Osteoblast (primary cell): ENCODE measurements around the gene CDHR3. TPM values are rescaled to one million over a fixed set of nuclear protein-coding genes. Genes with fewer than 3 reads are reported as not detected.

Source experiments
- DNase-seq: peaks from one replicate; pipeline ENCODE4 v3.0.0; 2011; ENCODE audit warnings: low spot score, mixed read lengths; ENCODE audit not compliant: insufficient read length; ENCODE audit errors: missing footprints
- H2AFZ ChIP-seq: 2 replicates; pipeline ENCODE4 v1.6.0; 2011; ENCODE audit warnings: mild to moderate bottlenecking, low read length
- H3K27ac ChIP-seq: 2 replicates; pipeline ENCODE4 v1.5.1; 2011; ENCODE audit warnings: mild to moderate bottlenecking, low read depth, low read length, moderate library complexity
- H3K27me3 ChIP-seq: 2 replicates; pipeline ENCODE4 v1.6.0; 2012; ENCODE audit warnings: mild to moderate bottlenecking, control low read depth, inconsistent platforms, low read length, moderate library complexity; ENCODE audit not compliant: insufficient read depth
- H3K36me3 ChIP-seq: 2 replicates; pipeline ENCODE4 v1.5.1; 2011; ENCODE audit warnings: mild to moderate bottlenecking, low read length, control low read depth, moderate library complexity; ENCODE audit not compliant: insufficient read depth
- H3K4me1 ChIP-seq: 2 replicates; pipeline ENCODE4 v1.5.1; 2011; ENCODE audit warnings: mild to moderate bottlenecking, low read length, control low read depth, moderate library complexity; ENCODE audit not compliant: insufficient read depth
- H3K4me2 ChIP-seq: 2 replicates; pipeline ENCODE4 v1.6.0; 2011; ENCODE audit warnings: mild to moderate bottlenecking, low read length; ENCODE audit not compliant: insufficient read depth
- H3K4me3 ChIP-seq: fragments of 200-600 bp; sonication (generic); 3 replicates; pipeline ENCODE4 v1.5.1; 2012; ENCODE audit warnings: mild to moderate bottlenecking, low read length, inconsistent platforms; ENCODE audit not compliant: insufficient read depth
- H3K79me2 ChIP-seq: 2 replicates; pipeline ENCODE4 v1.6.0; 2012; ENCODE audit warnings: mild to moderate bottlenecking, low read length, control low read depth, inconsistent platforms; ENCODE audit not compliant: insufficient read depth
- H3K9me3 ChIP-seq: 2 replicates; pipeline ENCODE4 v1.5.1; 2011; ENCODE audit warnings: low read depth, low read length, control low read depth
- H4K20me1 ChIP-seq: 2 replicates; pipeline ENCODE4 v1.6.0; 2012; ENCODE audit warnings: mild to moderate bottlenecking, low read length, control low read depth; ENCODE audit not compliant: insufficient read depth
- total RNA-seq: library from RNA; depleted of rRNA; stranded (reverse); fragments of >200 nt; gene quantifications from 2 replicates; pipeline ENCODE4 v1.2.3, GENCODE V29; 2012
- TF ChIP-seq, protein P1 (sequence below): IDR thresholded peaks from 2 replicates; pipeline ENCODE4 v1.5.1; 2011; ENCODE audit warnings: mild to moderate bottlenecking, low read depth, low read length, moderate library complexity; ENCODE audit errors: extremely low read depth

CDHR3 gene
- total RNA-seq, 1 donor, result 8.3 TPM

DNA sequence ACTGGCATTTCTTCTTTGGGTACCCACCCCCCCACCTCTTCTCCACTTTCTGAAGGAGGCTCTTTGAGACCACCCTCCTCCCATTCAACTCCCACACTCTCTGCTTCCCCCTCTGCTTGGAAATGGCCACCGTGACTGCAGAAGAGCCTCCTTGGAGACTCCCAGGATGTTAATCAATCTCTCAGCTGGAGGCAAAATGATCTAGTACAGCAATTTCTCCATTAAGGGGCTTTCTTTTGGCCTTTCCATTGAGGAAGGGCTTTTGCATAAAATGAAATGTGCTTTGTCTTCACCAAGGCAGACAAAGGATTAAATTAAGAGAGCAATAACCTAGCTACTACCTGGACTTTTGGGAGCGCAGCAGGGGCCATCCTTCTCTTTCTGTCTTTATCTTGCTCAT, 26.1 kb downstream of the CDHR3 start:
- Histone ChIP-seq H3K4me1 (no peaks in the 10 kb centered on the region), H3K27me3 (peaks cover 68% of the 10 kb centered on the region), H3K79me2 (no peaks in the 10 kb centered on the region), H2AFZ (no peak overlapping the region), H4K20me1 (no peaks in the 10 kb centered on the region), H3K36me3 (no peaks in the 10 kb centered on the region), H3K4me3 (no peak overlapping the region), H3K4me2 (no peak overlapping the region), H3K9me3 (no peaks in the 10 kb centered on the region), H3K27ac (no peak overlapping the region)
- DNase-seq, result no peak
- TF ChIP-seq, protein P1, sequence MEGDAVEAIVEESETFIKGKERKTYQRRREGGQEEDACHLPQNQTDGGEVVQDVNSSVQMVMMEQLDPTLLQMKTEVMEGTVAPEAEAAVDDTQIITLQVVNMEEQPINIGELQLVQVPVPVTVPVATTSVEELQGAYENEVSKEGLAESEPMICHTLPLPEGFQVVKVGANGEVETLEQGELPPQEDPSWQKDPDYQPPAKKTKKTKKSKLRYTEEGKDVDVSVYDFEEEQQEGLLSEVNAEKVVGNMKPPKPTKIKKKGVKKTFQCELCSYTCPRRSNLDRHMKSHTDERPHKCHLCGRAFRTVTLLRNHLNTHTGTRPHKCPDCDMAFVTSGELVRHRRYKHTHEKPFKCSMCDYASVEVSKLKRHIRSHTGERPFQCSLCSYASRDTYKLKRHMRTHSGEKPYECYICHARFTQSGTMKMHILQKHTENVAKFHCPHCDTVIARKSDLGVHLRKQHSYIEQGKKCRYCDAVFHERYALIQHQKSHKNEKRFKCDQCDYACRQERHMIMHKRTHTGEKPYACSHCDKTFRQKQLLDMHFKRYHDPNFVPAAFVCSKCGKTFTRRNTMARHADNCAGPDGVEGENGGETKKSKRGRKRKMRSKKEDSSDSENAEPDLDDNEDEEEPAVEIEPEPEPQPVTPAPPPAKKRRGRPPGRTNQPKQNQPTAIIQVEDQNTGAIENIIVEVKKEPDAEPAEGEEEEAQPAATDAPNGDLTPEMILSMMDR, result no peak

DNA sequence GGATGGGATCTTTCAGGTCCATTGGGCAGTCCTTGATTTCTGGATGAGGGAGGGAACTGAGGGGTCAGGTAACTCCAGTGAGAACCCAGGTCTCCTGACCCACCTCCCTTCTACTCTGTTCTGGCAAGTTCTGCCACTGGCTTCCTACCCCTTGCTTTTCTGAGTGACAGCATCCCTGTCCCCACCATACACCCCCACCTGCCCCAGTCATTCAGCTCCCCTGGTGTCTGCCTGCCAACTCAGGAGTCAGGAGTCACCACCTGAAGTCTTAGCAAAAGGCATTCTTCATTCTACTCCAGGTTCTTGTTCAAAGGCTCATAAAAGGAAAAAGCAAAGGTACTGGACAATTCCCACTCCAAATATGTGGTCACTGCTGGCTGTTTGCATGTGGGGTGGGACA, 26.6 kb downstream of the CDHR3 start:
- DNase-seq, result no peak

GRCh38 chr7:105990141-105990540, 27.1 kb downstream of the CDHR3 start:
- Histone ChIP-seq H3K27ac (no peak overlapping the region), H3K79me2 (no peaks in the 10 kb centered on the region), H3K36me3 (no peaks in the 10 kb centered on the region), H3K27me3 (peaks cover 64% of the 10 kb centered on the region), H3K9me3 (no peaks in the 10 kb centered on the region), H2AFZ (no peak overlapping the region), H3K4me1 (no peaks in the 10 kb centered on the region), H3K4me2 (no peak overlapping the region), H4K20me1 (no peaks in the 10 kb centered on the region), H3K4me3 (no peak overlapping the region)
- DNase-seq, result no peak
- TF ChIP-seq, protein P1, result no peak

More for the DNA sequence above, 26.6 kb downstream of the CDHR3 start:
- Histone ChIP-seq H3K9me3 (no peaks in the 10 kb centered on the region), H3K27me3 (peaks cover 66% of the 10 kb centered on the region), H3K4me1 (no peaks in the 10 kb centered on the region), H4K20me1 (no peaks in the 10 kb centered on the region), H3K79me2 (no peaks in the 10 kb centered on the region), H2AFZ (no peak overlapping the region), H3K4me3 (no peak overlapping the region), H3K27ac (no peak overlapping the region), H3K36me3 (no peaks in the 10 kb centered on the region), H3K4me2 (no peak overlapping the region)
- TF ChIP-seq, protein P1, result no peak

DNA sequence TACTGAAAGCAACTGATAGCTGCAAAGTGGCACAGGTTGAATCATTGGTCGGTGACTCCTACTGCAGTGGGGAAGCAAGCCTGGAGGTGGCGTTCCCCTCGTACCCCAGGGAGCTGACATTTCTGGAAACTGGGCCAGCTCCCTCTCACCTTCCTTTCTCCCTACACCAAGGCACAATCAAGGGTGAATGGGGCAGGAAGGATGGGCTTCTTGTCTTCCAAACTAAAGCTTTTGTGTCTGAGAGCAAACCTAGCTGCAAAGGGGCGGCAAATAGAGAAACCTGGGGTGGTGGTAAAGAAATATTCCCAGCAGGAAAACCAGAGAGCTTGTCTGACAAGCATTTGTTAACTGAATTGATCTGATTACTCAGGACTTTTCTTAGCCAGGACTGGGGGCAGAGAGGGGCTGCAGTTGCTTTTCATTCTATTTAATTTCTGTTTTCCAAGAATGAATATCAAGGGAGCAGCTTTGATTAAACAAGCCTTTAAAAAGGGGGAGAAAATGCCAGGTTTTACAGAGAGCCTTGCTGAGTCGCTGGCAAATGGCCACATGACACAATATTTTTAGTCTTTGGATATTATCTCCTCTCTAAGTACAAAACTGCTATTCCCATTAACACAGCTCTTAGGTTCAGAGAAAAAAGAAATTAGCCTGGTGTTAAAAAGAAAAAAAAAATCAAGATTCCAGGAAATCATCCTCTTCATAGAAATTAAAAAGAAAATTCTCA, 27.8 kb downstream of the CDHR3 start:
- H3K27ac ChIP-seq, result no peak overlapping the region
- H4K20me1 ChIP-seq, result no peaks in the 10 kb centered on the region
- no peaks in the 10 kb centered on the region for H3K9me3 ChIP-seq
- H3K4me1 ChIP-seq, result no peaks in the 10 kb centered on the region
- peaks cover 57% of the 10 kb centered on the region for H3K27me3 ChIP-seq
- DNase-seq, result no peak
- TF ChIP-seq, protein P1, result peak; percentile 9
- no peaks in the 10 kb centered on the region for H3K36me3 ChIP-seq
- H3K4me2 ChIP-seq, result no peak overlapping the region
- H2AFZ ChIP-seq, result no peak overlapping the region
- H3K79me2 ChIP-seq, result no peaks in the 10 kb centered on the region
- no peak overlapping the region for H3K4me3 ChIP-seq
